Measurements from ENCODE around the gene PGM2. TPM values are rescaled to one million over a fixed set of nuclear protein-coding genes. Genes with fewer than 3 reads are reported as not detected.
A peak's percentile ranks its signal among the peaks of the same experiment; 100 is the strongest.

PGM2 gene
- total and polyA plus RNA-seq, 2 experiments from 2014 or later, result 20.6 to 50.9 TPM

DNA sequence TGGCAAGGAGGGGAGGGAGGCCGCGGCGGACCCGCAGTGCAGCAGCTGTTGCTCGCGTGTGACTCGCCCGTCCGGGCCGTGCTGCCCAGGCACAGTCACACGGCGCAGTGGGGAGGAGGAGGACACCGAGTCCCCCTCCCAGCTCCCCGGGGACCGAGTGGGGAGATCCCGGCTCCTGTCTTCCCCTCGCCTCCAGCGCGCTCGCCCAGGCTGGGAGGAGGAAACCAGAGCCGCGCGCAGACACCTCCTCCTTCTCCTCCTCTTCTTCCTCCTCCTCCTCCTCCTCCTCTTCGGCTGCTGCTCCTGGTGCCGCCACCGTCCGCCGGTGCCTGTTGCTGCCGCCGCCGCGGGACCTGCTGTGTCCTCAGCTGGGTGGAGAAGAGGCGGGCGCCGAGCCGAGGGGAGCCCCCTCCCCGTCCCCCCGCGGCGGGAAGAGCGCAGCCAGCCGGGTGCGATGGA is 64.3 kb downstream of the PGM2 start, which contains the start of gene TBC1D1:
TBC1D1 (plus strand) TSS at position 284 of the 459 bp plus-strand sequence. CDS start 11,012 bp downstream, outside the sequence.
- peaks cover 82% of the 10 kb centered on the region for H3K27me3 ChIP-seq
- H3K4me3 ChIP-seq, result peak within 1 kb of the TSS; percentile 72
- no peak within 1 kb of the TSS for H3K27ac ChIP-seq
- H3K4me1 ChIP-seq (ENCODE audit: low read depth), result peaks cover 2% of the 10 kb centered on the region
- no peaks in the 10 kb centered on the region for H3K9me3 ChIP-seq (ENCODE audit: low read depth)
- no peaks in the 10 kb centered on the region for H3K36me3 ChIP-seq
- TF ChIP-seq CTCF (IDR thresholded peaks at IDR 0.05; ENCODE audit: low read depth, low read length), result no peak
- DNase-seq (ENCODE audit: low read depth in 1 of 2, low spot score in 1 of 2), result peak; percentile 15 to 33

GRCh38 chr4:37891260-37892159 is 65.0 kb downstream of the PGM2 start:
- peak; percentile 10 to 37 for DNase-seq (ENCODE audit: low read depth in 1 of 2, low spot score in 1 of 2)
- H3K4me3 ChIP-seq, result peak overlapping the region; percentile 72

DNA sequence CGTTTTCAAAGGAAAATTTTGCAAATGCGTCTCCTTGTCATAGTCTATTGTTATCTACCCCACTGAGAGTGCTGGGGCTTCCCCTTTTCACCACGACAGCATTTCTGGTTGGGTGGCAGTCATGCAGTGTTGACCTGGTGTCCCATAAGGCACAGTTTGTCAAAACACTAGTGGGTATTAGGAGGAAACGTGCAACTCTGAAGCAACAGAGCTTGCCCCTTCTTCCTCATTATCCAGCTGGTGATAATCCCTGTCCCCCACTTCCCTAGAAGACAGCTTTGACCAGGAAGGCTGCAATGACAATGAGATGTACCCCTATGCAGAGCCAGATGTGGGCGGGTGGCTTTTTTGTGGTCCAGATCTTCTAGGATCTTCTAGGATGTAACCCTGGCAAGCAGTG is 66.2 kb downstream of the PGM2 start:
- H3K27me3 ChIP-seq, result peaks cover 89% of the 10 kb centered on the region

More at GRCh38 chr4:37891260-37892159, 65.0 kb downstream of the PGM2 start:
- Histone ChIP-seq H3K27me3 (peaks cover 89% of the 10 kb centered on the region), H3K9me3 (ENCODE audit: low read depth) (no peaks in the 10 kb centered on the region), H3K36me3 (no peaks in the 10 kb centered on the region), H3K4me1 (ENCODE audit: low read depth) (peaks cover 2% of the 10 kb centered on the region), H3K27ac (no peak overlapping the region)
- TF ChIP-seq CTCF (IDR thresholded peaks at IDR 0.05; ENCODE audit: low read depth, low read length), result no peak

GRCh38 chr4:37893164-37893563 is 66.7 kb downstream of the PGM2 start:
- Histone ChIP-seq H3K27me3 (peaks cover 84% of the 10 kb centered on the region), H3K9me3 (ENCODE audit: low read depth) (no peaks in the 10 kb centered on the region), H3K36me3 (no peaks in the 10 kb centered on the region), H3K4me1 (ENCODE audit: low read depth) (peaks cover 2% of the 10 kb centered on the region), H3K27ac (no peak overlapping the region), H3K4me3 (no peak overlapping the region)
- TF ChIP-seq CTCF (IDR thresholded peaks at IDR 0.05; ENCODE audit: low read depth, low read length), result no peak
- no peak for DNase-seq (ENCODE audit: low read depth in 1 of 2, low spot score in 1 of 2)

More for the DNA sequence above, 66.2 kb downstream of the PGM2 start:
- no peak for DNase-seq (ENCODE audit: low read depth in 1 of 2, low spot score in 1 of 2)
- no peak for TF ChIP-seq CTCF (IDR thresholded peaks at IDR 0.05; ENCODE audit: low read depth, low read length)
- Histone ChIP-seq H3K9me3 (ENCODE audit: low read depth) (no peaks in the 10 kb centered on the region), H3K4me1 (ENCODE audit: low read depth) (peaks cover 2% of the 10 kb centered on the region), H3K36me3 (no peaks in the 10 kb centered on the region), H3K4me3 (no peak overlapping the region), H3K27ac (no peak overlapping the region)

- peaks cover 63% of the 10 kb centered on the region for H3K27me3 ChIP-seq
- no peak for DNase-seq (ENCODE audit: low read depth in 1 of 2, low spot score in 1 of 2)
- H3K4me3 ChIP-seq, result no peak overlapping the region
- H3K36me3 ChIP-seq, result no peaks in the 10 kb centered on the region
- peaks cover 2% of the 10 kb centered on the region for H3K4me1 ChIP-seq (ENCODE audit: low read depth)
- H3K9me3 ChIP-seq (ENCODE audit: low read depth), result no peaks in the 10 kb centered on the region
- TF ChIP-seq CTCF (IDR thresholded peaks at IDR 0.05; ENCODE audit: low read depth, low read length), result no peak
- H3K27ac ChIP-seq, result no peak overlapping the region
Measured at GRCh38 chr4:37895271-37895670, 68.8 kb downstream of the PGM2 start.

Measured in cardiac muscle cell (in vitro differentiated cells and primary cell).